Neural progenitor cell (in vitro differentiated cells): ENCODE measurements around the gene LRBA.

Source experiments
- CTCF ChIP-seq: fragments of 200-600 bp; sonication (generic); IDR thresholded peaks from 2 replicates; pipeline ENCODE4 v1.5.1; 2017; ENCODE audit warnings: antibody characterized with exemption, mild to moderate bottlenecking
- EZH2 ChIP-seq: fragments of 200-600 bp; sonication (generic); IDR thresholded peaks from 2 replicates; pipeline ENCODE4 v1.6.1; 2017; ENCODE audit warnings: antibody characterized with exemption, mild to moderate bottlenecking, moderate library complexity
- EZH2phosphoT487 ChIP-seq: fragments of 200-600 bp; sonication (generic); IDR thresholded peaks from 2 replicates; pipeline ENCODE4 v1.6.1; 2017; ENCODE audit warnings: antibody characterized with exemption

- TF ChIP-seq CTCF (no peak), EZH2 (no peak), EZH2phosphoT487 (no peak)
Measured at GRCh38 chr4:150543042-150543441, 472.0 kb downstream of the LRBA start.
